ENCODE results near the gene SHROOM3.

The SHROOM3 gene

GRCh38 chr4:76569225-76569624, 134.2 kb downstream of the SHROOM3 start:
- Histone ChIP-seq H3K4me1 (ENCODE audit: insufficient read depth, insufficient read length) (no peaks in the 10 kb centered on the region), H3K4me3 (ENCODE audit: insufficient read length, low read depth) (no peak overlapping the region), H3K9me3 (ENCODE audit: insufficient read depth, low read length) (no peaks in the 10 kb centered on the region), H3K9ac (ENCODE audit: insufficient read length, low read depth) (no peak overlapping the region), H3K36me3 (ENCODE audit: insufficient read depth, insufficient read length, low read length) (no peaks in the 10 kb centered on the region), H3K27me3 (ENCODE audit: insufficient read depth, insufficient read length) (no peaks in the 10 kb centered on the region)
- DNase-seq (ENCODE audit: low read depth, low spot score): no peak
- no peak for TF ChIP-seq SUZ12 (IDR thresholded peaks at IDR 0.05; ENCODE audit: extremely low read depth, insufficient read depth, insufficient read length)
- TF ChIP-seq ZNF274 (IDR thresholded peaks at IDR 0.05; ENCODE audit: low read depth, low read length): no peak
- TF ChIP-seq YY1 (IDR thresholded peaks at IDR 0.05; ENCODE audit: insufficient read depth, insufficient read length): no peak

DNA sequence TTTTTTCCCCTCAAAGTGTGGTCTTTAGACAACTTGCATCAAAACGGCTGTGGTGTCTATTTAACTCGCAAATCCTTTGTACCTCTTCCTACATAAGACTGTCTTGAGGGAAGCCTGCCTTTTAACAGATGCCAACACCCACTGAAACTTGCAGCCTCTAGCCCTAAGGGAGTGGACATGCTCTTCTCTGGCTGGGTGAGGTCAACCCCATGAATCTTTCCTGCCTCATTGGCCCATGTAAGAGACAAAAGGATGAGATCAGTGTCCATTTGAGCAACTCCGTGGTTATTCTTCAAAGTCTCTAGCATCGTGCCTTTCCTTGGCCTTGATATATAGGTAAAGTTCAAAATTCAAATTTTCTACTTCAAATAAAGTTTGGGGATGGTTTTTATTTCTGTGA, 134.7 kb downstream of the SHROOM3 start:
- Histone ChIP-seq H3K9me3 (ENCODE audit: insufficient read depth, low read length) (no peaks in the 10 kb centered on the region), H3K4me1 (ENCODE audit: insufficient read depth, insufficient read length) (no peaks in the 10 kb centered on the region), H3K4me3 (ENCODE audit: insufficient read length, low read depth) (no peak overlapping the region), H3K9ac (ENCODE audit: insufficient read length, low read depth) (no peak overlapping the region), H3K27me3 (ENCODE audit: insufficient read depth, insufficient read length) (no peaks in the 10 kb centered on the region), H3K36me3 (ENCODE audit: insufficient read depth, insufficient read length, low read length) (no peaks in the 10 kb centered on the region)
- no peak for TF ChIP-seq YY1 (IDR thresholded peaks at IDR 0.05; ENCODE audit: insufficient read depth, insufficient read length)
- DNase-seq (ENCODE audit: low read depth, low spot score): no peak

DNA sequence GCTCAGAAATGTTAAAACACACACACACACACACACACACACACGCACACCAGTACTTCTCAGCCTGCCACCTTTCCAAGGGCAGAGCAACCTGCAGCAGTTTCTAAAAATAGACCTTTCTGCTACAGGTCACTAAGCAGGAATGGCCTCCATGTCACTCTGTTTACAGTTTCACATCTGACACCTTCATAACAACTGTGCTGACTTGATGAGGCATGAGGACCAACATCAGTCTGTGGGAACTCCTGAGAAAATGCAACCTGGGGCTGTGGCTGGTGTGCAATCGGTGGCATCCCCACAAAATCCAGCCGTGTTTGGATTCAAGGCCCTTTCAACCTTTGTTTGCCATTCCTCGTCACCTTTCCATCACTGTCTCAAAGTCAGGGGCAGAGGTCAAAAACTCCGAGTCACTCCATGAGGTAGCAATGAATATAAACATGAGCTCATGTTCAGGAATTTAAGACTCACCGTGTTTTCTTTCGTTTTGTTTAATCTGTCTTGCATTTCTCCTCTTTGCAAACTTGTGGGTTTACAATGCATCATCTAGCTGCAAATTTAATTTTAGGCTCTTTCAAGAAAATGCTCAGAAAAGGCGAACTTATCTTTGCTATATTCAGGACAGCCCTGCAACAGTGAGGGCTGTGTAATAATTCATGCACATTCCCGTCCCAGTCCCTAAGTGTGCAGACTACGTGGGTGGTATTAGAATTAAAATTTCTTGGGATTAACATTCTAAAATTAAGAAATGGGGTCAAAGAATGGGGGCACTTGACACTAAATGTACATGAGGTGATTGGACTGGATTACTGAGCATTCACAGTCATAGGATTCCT, 135.3 kb downstream of the SHROOM3 start:
- Histone ChIP-seq H3K4me3 (ENCODE audit: insufficient read length, low read depth) (no peak overlapping the region), H3K9me3 (ENCODE audit: insufficient read depth, low read length) (no peaks in the 10 kb centered on the region), H3K36me3 (ENCODE audit: insufficient read depth, insufficient read length, low read length) (no peaks in the 10 kb centered on the region), H3K27me3 (ENCODE audit: insufficient read depth, insufficient read length) (no peaks in the 10 kb centered on the region), H3K4me1 (ENCODE audit: insufficient read depth, insufficient read length) (no peaks in the 10 kb centered on the region), H3K9ac (ENCODE audit: insufficient read length, low read depth) (no peak overlapping the region)
- TF ChIP-seq SUZ12 (IDR thresholded peaks at IDR 0.05; ENCODE audit: extremely low read depth, insufficient read depth, insufficient read length) (no peak), ZNF274 (IDR thresholded peaks at IDR 0.05; ENCODE audit: low read depth, low read length) (no peak), YY1 (IDR thresholded peaks at IDR 0.05; ENCODE audit: insufficient read depth, insufficient read length) (no peak)
- no peak for DNase-seq (ENCODE audit: low read depth, low spot score)

DNA sequence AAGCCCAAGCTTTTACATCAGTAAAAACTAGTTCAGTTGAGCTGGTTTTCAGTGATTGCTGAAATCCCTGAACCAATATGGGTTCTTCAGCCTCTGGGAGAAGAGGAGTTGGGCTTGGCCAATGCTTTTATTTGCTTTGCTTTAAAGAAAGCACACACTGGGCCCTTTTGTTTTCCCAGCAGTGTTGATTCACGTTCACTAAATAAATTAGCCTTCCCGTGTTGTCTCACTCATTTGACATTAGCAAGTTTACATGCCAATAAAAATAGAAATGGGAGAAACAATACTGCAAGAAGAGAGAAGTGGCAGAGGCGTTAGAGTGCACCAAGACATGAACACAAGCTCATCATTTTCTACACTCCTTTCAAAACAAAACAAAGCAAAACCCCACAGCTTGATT, 136.2 kb downstream of the SHROOM3 start:
- TF ChIP-seq SUZ12 (IDR thresholded peaks at IDR 0.05; ENCODE audit: extremely low read depth, insufficient read depth, insufficient read length): no peak
- TF ChIP-seq YY1 (IDR thresholded peaks at IDR 0.05; ENCODE audit: insufficient read depth, insufficient read length): no peak
- no peak for TF ChIP-seq ZNF274 (IDR thresholded peaks at IDR 0.05; ENCODE audit: low read depth, low read length)
- no peaks in the 10 kb centered on the region for H3K36me3 ChIP-seq (ENCODE audit: insufficient read depth, insufficient read length, low read length)
- no peaks in the 10 kb centered on the region for H3K27me3 ChIP-seq (ENCODE audit: insufficient read depth, insufficient read length)
- H3K9me3 ChIP-seq (ENCODE audit: insufficient read depth, low read length): no peaks in the 10 kb centered on the region
- no peaks in the 10 kb centered on the region for H3K4me1 ChIP-seq (ENCODE audit: insufficient read depth, insufficient read length)
- no peak overlapping the region for H3K9ac ChIP-seq (ENCODE audit: insufficient read length, low read depth)
- DNase-seq (ENCODE audit: low read depth, low spot score): no peak
- no peak overlapping the region for H3K4me3 ChIP-seq (ENCODE audit: insufficient read length, low read depth)

GRCh38 chr4:76572224-76572623, 137.2 kb downstream of the SHROOM3 start:
- H3K9ac ChIP-seq (ENCODE audit: insufficient read length, low read depth): no peak overlapping the region
- H3K27me3 ChIP-seq (ENCODE audit: insufficient read depth, insufficient read length): no peaks in the 10 kb centered on the region
- H3K36me3 ChIP-seq (ENCODE audit: insufficient read depth, insufficient read length, low read length): no peaks in the 10 kb centered on the region
- TF ChIP-seq SUZ12 (IDR thresholded peaks at IDR 0.05; ENCODE audit: extremely low read depth, insufficient read depth, insufficient read length) (no peak), ZNF274 (IDR thresholded peaks at IDR 0.05; ENCODE audit: low read depth, low read length) (no peak), YY1 (IDR thresholded peaks at IDR 0.05; ENCODE audit: insufficient read depth, insufficient read length) (no peak)
- H3K9me3 ChIP-seq (ENCODE audit: insufficient read depth, low read length): no peaks in the 10 kb centered on the region
- DNase-seq (ENCODE audit: low read depth, low spot score): no peak
- no peaks in the 10 kb centered on the region for H3K4me1 ChIP-seq (ENCODE audit: insufficient read depth, insufficient read length)
- H3K4me3 ChIP-seq (ENCODE audit: insufficient read length, low read depth): no peak overlapping the region

GRCh38 chr4:76576824-76577223, 141.8 kb downstream of the SHROOM3 start:
- no peak for TF ChIP-seq ZNF274 (IDR thresholded peaks at IDR 0.05; ENCODE audit: low read depth, low read length)
- no peak for TF ChIP-seq YY1 (IDR thresholded peaks at IDR 0.05; ENCODE audit: insufficient read depth, insufficient read length)
- no peak for TF ChIP-seq SUZ12 (IDR thresholded peaks at IDR 0.05; ENCODE audit: extremely low read depth, insufficient read depth, insufficient read length)
- Histone ChIP-seq H3K4me3 (ENCODE audit: insufficient read length, low read depth) (no peak overlapping the region), H3K4me1 (ENCODE audit: insufficient read depth, insufficient read length) (no peaks in the 10 kb centered on the region), H3K9ac (ENCODE audit: insufficient read length, low read depth) (no peak overlapping the region), H3K36me3 (ENCODE audit: insufficient read depth, insufficient read length, low read length) (no peaks in the 10 kb centered on the region), H3K27me3 (ENCODE audit: insufficient read depth, insufficient read length) (no peaks in the 10 kb centered on the region), H3K9me3 (ENCODE audit: insufficient read depth, low read length) (no peaks in the 10 kb centered on the region)
- no peak for DNase-seq (ENCODE audit: low read depth, low spot score)

- H3K4me1 ChIP-seq (ENCODE audit: insufficient read depth, insufficient read length): no peaks in the 10 kb centered on the region
- no peak for DNase-seq (ENCODE audit: low read depth, low spot score)
- TF ChIP-seq SUZ12 (IDR thresholded peaks at IDR 0.05; ENCODE audit: extremely low read depth, insufficient read depth, insufficient read length) (no peak), YY1 (IDR thresholded peaks at IDR 0.05; ENCODE audit: insufficient read depth, insufficient read length) (no peak), ZNF274 (IDR thresholded peaks at IDR 0.05; ENCODE audit: low read depth, low read length) (no peak)
- H3K27me3 ChIP-seq (ENCODE audit: insufficient read depth, insufficient read length): no peaks in the 10 kb centered on the region
- H3K36me3 ChIP-seq (ENCODE audit: insufficient read depth, insufficient read length, low read length): no peaks in the 10 kb centered on the region
- no peak overlapping the region for H3K9ac ChIP-seq (ENCODE audit: insufficient read length, low read depth)
- no peaks in the 10 kb centered on the region for H3K9me3 ChIP-seq (ENCODE audit: insufficient read depth, low read length)
- no peak overlapping the region for H3K4me3 ChIP-seq (ENCODE audit: insufficient read length, low read depth)
Observed at GRCh38 chr4:76578002-76578560, 143.1 kb downstream of the SHROOM3 start.

All from NT2/D1 (cell line).